ENCODE measurements around the gene VAV2.

DNA sequence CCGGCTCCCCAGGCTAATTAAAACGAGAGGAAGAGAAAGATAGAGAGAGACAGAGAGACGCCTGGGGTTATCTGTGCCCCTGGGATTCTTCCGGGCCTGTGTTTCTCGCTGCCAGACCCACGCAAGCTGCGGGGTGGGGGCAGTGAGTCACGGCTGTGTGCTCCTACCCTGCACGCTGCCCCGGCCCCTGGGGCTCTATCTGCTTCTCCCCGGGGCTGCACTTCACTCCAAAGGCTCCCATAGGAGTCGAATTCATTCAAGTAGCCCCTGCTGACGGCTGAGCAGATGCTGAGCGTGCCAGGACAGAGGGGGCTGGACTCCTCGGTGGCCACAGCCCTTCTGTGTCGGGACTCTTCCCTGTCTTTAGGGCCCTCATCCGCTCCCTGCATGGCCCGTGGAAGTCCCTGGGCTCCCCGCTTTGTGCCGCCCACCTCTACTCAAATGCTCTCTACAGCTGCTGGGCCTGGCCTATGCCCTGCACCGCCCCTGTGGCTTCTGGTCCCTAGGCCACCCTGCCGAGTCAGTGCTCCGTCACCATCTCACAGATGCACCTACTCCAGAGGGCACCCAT lies 276.7 kb downstream of the VAV2 start:
- TF ChIP-seq, protein P1, sequence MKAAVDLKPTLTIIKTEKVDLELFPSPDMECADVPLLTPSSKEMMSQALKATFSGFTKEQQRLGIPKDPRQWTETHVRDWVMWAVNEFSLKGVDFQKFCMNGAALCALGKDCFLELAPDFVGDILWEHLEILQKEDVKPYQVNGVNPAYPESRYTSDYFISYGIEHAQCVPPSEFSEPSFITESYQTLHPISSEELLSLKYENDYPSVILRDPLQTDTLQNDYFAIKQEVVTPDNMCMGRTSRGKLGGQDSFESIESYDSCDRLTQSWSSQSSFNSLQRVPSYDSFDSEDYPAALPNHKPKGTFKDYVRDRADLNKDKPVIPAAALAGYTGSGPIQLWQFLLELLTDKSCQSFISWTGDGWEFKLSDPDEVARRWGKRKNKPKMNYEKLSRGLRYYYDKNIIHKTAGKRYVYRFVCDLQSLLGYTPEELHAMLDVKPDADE (IDR thresholded peaks at IDR 0.05) = no peak
- TF ChIP-seq, protein P2, sequence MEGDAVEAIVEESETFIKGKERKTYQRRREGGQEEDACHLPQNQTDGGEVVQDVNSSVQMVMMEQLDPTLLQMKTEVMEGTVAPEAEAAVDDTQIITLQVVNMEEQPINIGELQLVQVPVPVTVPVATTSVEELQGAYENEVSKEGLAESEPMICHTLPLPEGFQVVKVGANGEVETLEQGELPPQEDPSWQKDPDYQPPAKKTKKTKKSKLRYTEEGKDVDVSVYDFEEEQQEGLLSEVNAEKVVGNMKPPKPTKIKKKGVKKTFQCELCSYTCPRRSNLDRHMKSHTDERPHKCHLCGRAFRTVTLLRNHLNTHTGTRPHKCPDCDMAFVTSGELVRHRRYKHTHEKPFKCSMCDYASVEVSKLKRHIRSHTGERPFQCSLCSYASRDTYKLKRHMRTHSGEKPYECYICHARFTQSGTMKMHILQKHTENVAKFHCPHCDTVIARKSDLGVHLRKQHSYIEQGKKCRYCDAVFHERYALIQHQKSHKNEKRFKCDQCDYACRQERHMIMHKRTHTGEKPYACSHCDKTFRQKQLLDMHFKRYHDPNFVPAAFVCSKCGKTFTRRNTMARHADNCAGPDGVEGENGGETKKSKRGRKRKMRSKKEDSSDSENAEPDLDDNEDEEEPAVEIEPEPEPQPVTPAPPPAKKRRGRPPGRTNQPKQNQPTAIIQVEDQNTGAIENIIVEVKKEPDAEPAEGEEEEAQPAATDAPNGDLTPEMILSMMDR (conservative IDR thresholded peaks at IDR 0.05; ENCODE audit: low read depth in 2 of 2) = no peak
- TF ChIP-seq EZH2phosphoT487 (IDR thresholded peaks at IDR 0.05; ENCODE audit: unreplicated experiment) (no peak), NANOG (IDR thresholded peaks at IDR 0.05; ENCODE audit: borderline replicate concordance) (no peak), POLR2AphosphoS5 (IDR thresholded peaks at IDR 0.05; ENCODE audit: low read depth) (no peak), EZH2 (IDR thresholded peaks at IDR 0.05; ENCODE audit: low read depth, unreplicated experiment) (no peak), CREB1 (CRISPR knock-in tag; IDR thresholded peaks at IDR 0.05; ENCODE audit: low read depth) (no peak), JUNB (IDR thresholded peaks at IDR 0.05; ENCODE audit: unreplicated experiment) (no peak), STAT1 (IDR thresholded peaks at IDR 0.05; ENCODE audit: unreplicated experiment) (no peak), ZNF114 (CRISPR knock-in tag; IDR thresholded peaks at IDR 0.05) (no peak), ZNF331 (CRISPR knock-in tag; IDR thresholded peaks at IDR 0.05; ENCODE audit: low read depth) (no peak)
- TF ChIP-seq, protein P3, sequence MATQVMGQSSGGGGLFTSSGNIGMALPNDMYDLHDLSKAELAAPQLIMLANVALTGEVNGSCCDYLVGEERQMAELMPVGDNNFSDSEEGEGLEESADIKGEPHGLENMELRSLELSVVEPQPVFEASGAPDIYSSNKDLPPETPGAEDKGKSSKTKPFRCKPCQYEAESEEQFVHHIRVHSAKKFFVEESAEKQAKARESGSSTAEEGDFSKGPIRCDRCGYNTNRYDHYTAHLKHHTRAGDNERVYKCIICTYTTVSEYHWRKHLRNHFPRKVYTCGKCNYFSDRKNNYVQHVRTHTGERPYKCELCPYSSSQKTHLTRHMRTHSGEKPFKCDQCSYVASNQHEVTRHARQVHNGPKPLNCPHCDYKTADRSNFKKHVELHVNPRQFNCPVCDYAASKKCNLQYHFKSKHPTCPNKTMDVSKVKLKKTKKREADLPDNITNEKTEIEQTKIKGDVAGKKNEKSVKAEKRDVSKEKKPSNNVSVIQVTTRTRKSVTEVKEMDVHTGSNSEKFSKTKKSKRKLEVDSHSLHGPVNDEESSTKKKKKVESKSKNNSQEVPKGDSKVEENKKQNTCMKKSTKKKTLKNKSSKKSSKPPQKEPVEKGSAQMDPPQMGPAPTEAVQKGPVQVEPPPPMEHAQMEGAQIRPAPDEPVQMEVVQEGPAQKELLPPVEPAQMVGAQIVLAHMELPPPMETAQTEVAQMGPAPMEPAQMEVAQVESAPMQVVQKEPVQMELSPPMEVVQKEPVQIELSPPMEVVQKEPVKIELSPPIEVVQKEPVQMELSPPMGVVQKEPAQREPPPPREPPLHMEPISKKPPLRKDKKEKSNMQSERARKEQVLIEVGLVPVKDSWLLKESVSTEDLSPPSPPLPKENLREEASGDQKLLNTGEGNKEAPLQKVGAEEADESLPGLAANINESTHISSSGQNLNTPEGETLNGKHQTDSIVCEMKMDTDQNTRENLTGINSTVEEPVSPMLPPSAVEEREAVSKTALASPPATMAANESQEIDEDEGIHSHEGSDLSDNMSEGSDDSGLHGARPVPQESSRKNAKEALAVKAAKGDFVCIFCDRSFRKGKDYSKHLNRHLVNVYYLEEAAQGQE (IDR thresholded peaks at IDR 0.05; ENCODE audit: unreplicated experiment) = no peak

Data from GM23338 (cell line).